ENCODE measurements around the gene MTA1. TPM values are rescaled to one million over a fixed set of nuclear protein-coding genes. Genes with fewer than 3 reads are reported as not detected.
A peak's percentile ranks its signal among the peaks of the same experiment; 100 is the strongest.

The MTA1 gene
- total RNA-seq, 1 experiment from 2014 or later: 238 TPM

DNA sequence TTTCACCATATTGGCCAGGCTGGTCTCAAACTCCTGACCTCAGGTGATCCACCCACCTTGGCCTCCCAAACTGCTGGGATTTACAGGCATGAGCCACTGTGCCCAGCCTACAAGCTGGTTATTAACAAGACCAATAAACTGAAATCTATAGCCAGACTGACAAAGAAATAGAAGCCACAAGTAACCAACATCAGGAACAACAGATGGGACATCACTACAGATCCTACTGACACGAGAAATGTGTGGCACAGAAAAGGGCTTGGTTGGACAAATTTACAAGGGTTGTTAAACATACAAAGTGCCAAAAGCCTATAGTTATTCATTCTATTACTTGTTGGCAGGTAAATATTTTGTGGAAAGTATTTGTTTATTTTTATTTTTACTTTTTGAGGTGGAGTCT lies 11.6 kb downstream of the MTA1 start:
- BruUV-seq (replicated peaks): no TSS peak
- peaks cover 36% of the 10 kb centered on the region for H3K36me3 ChIP-seq (ENCODE audit: insufficient read depth, low read length, poor library complexity, severe bottlenecking)
- ChIA-PET POLR2A (ENCODE audit: low non-redundant PET) (no interaction called here), CTCF (no interaction called here)
- H3K27ac ChIP-seq (ENCODE audit: low read depth, low read length, poor library complexity, severe bottlenecking): peak overlapping the region; percentile 2
- intact Hi-C loops (cut with micrococcal nuclease; ENCODE audit: unreplicated experiment): no loop called here
- H3K4me1 ChIP-seq (ENCODE audit: insufficient read depth, low read length, poor library complexity, severe bottlenecking): no peaks in the 10 kb centered on the region
- TF ChIP-seq, protein P1, sequence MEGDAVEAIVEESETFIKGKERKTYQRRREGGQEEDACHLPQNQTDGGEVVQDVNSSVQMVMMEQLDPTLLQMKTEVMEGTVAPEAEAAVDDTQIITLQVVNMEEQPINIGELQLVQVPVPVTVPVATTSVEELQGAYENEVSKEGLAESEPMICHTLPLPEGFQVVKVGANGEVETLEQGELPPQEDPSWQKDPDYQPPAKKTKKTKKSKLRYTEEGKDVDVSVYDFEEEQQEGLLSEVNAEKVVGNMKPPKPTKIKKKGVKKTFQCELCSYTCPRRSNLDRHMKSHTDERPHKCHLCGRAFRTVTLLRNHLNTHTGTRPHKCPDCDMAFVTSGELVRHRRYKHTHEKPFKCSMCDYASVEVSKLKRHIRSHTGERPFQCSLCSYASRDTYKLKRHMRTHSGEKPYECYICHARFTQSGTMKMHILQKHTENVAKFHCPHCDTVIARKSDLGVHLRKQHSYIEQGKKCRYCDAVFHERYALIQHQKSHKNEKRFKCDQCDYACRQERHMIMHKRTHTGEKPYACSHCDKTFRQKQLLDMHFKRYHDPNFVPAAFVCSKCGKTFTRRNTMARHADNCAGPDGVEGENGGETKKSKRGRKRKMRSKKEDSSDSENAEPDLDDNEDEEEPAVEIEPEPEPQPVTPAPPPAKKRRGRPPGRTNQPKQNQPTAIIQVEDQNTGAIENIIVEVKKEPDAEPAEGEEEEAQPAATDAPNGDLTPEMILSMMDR (conservative IDR thresholded peaks at IDR 0.05; ENCODE audit: low read depth, low read length): no peak
- no peak for TF ChIP-seq EZH2 (IDR thresholded peaks at IDR 0.05; ENCODE audit: borderline replicate concordance, low read depth, low read length, poor library complexity, severe bottlenecking)
- no peak overlapping the region for H3K4me3 ChIP-seq (ENCODE audit: low read depth, low read length, poor library complexity, severe bottlenecking)
- no peaks in the 10 kb centered on the region for H3K27me3 ChIP-seq (replicated peaks; ENCODE audit: insufficient read depth, low read depth, low read length, poor library complexity)
- H3K9me3 ChIP-seq (ENCODE audit: low read depth, low read length, poor library complexity, severe bottlenecking): peaks cover 4% of the 10 kb centered on the region
- no peak for DNase-seq (ENCODE audit: low spot score)

DNA sequence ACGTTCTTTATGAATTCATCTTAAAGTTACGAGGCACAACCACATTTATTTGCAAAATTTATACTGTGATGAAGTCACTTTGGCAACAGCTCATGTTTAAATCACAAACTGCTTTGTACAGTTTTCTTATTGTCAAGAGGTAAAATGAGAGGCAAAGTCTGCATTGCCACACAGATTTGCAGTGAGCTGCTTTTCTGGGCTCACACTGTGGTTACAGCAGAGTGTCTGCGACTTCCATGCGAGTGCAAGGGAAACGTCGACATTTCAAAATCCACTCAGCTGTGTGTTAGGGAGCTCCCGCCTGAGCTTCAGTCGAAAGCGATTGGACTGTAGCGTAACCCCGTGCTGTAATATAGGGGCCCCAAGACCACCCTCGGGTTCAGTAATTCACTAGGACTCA lies 13.0 kb downstream of the MTA1 start:
- no peak overlapping the region for H3K27ac ChIP-seq (ENCODE audit: low read depth, low read length, poor library complexity, severe bottlenecking)
- H3K9me3 ChIP-seq (ENCODE audit: low read depth, low read length, poor library complexity, severe bottlenecking): peaks cover 4% of the 10 kb centered on the region
- BruUV-seq (replicated peaks): no TSS peak
- no peak overlapping the region for H3K4me3 ChIP-seq (ENCODE audit: low read depth, low read length, poor library complexity, severe bottlenecking)
- ChIA-PET POLR2A (ENCODE audit: low non-redundant PET) (no interaction called here), CTCF (no interaction called here)
- intact Hi-C loops (cut with micrococcal nuclease; ENCODE audit: unreplicated experiment): no loop called here
- peaks cover 23% of the 10 kb centered on the region for H3K36me3 ChIP-seq (ENCODE audit: insufficient read depth, low read length, poor library complexity, severe bottlenecking)
- H3K27me3 ChIP-seq (replicated peaks; ENCODE audit: insufficient read depth, low read depth, low read length, poor library complexity): no peaks in the 10 kb centered on the region
- no peaks in the 10 kb centered on the region for H3K4me1 ChIP-seq (ENCODE audit: insufficient read depth, low read length, poor library complexity, severe bottlenecking)
- TF ChIP-seq EZH2 (IDR thresholded peaks at IDR 0.05; ENCODE audit: borderline replicate concordance, low read depth, low read length, poor library complexity, severe bottlenecking): no peak
- TF ChIP-seq, protein P1 (conservative IDR thresholded peaks at IDR 0.05; ENCODE audit: low read depth, low read length): no peak
- no peak for DNase-seq (ENCODE audit: low spot score)

DNA sequence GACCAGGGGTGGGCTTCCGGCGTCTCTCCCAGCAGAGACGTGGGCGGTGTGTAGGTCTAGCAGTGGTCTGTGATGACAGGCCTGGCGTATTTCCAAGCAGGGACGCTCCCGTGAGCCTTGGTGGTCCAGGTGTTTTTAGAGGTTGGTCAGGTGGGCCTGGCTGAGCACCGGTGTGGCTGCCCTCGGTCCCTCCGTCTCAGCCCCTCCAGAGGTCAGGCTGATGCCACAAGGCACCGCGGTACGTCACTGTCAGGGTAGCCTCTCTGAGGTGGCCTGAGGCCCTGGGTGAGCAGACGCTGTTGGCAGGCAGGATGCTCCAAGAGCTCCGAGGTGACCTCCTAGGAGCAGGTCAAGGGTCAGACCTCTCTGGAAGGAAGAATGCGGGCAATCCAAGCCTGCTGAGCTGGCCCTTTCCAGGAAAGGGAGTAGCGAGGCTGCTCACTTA lies 13.6 kb downstream of the MTA1 start:
- H3K4me1 ChIP-seq (ENCODE audit: insufficient read depth, low read length, poor library complexity, severe bottlenecking): no peaks in the 10 kb centered on the region
- ChIA-PET POLR2A (ENCODE audit: low non-redundant PET) (no interaction called here), CTCF (no interaction called here)
- H3K4me3 ChIP-seq (ENCODE audit: low read depth, low read length, poor library complexity, severe bottlenecking): no peak overlapping the region
- intact Hi-C loops (cut with micrococcal nuclease; ENCODE audit: unreplicated experiment): no loop called here
- no peak for DNase-seq (ENCODE audit: low spot score)
- BruUV-seq (replicated peaks): no TSS peak
- H3K36me3 ChIP-seq (ENCODE audit: insufficient read depth, low read length, poor library complexity, severe bottlenecking): peaks cover 23% of the 10 kb centered on the region
- TF ChIP-seq EZH2 (IDR thresholded peaks at IDR 0.05; ENCODE audit: borderline replicate concordance, low read depth, low read length, poor library complexity, severe bottlenecking): no peak
- TF ChIP-seq, protein P1 (conservative IDR thresholded peaks at IDR 0.05; ENCODE audit: low read depth, low read length): no peak
- H3K9me3 ChIP-seq (ENCODE audit: low read depth, low read length, poor library complexity, severe bottlenecking): peaks cover 4% of the 10 kb centered on the region
- H3K27me3 ChIP-seq (replicated peaks; ENCODE audit: insufficient read depth, low read depth, low read length, poor library complexity): no peaks in the 10 kb centered on the region
- no peak overlapping the region for H3K27ac ChIP-seq (ENCODE audit: low read depth, low read length, poor library complexity, severe bottlenecking)
